DMS 273 (cell line): ENCODE data around the gene ZWILCH.

Experiments used
- DNase-seq: peaks from one replicate; lab custom pipeline; 2025; ENCODE audit not compliant: unreplicated experiment; lab: John Stamatoyannopoulos, UW

The ZWILCH gene

DNA sequence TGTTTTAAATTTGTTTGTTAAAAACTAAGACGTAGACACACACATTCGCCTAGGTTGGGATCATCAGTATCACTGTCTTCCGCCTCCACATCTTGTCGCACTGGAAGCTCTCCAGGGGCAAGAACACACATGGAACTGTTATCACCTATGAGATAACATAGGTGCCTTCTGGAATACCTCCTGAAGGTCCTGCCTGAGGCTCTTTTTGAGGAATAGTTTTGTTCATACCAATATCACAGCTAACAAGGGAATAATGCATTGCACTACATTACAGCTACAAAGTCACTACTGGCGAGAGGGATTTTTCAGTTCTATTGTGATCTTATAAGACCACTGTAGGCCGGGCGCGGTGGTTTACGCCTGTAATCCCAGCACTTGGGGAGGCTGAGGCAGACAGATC, 29.9 kb downstream of the ZWILCH start:
- DNase-seq: no peak

GRCh38 chr15:66542896-66543295, 37.8 kb downstream of the ZWILCH start:
- no peak for DNase-seq

DNA sequence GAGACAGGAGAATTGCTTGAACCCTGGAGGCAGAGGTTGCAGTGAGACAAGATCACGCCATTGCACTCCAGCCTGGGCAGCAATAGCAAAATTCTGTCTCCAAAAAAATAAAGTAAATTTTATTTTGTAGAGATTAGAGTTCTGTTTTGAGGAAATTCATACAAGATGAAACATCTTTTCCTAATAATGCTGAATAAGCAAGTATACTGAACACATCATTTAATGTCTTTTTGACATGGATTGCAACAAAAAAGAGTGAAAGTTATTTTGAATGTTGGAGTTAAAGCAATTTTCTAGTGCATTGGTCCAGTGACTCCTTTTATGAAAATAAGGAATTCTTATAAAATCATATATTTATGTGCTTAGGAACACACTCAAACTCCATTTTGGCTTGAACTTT, 40.1 kb downstream of the ZWILCH start:
- DNase-seq: no peak

DNA sequence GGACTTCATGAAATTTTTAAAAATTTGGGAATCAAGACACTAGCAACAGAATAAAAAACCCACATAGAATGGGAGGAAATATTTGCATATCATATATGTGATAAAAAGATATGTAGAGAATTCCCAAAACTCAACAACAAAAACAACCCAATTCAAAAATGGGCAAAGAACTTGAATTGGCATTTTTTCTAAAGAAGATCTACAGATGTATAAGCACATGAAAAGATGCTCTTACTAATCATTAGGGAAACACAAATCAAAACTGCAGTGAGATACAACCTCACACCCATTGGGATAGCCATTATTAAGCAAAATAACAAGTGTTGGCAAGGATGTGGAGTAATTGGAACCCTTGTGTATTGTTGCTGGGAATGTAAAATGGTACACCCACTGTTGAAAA, 50.6 kb downstream of the ZWILCH start:
- DNase-seq: no peak

GRCh38 chr15:66558271-66558670, 53.1 kb downstream of the ZWILCH start:
- no peak for DNase-seq

DNA sequence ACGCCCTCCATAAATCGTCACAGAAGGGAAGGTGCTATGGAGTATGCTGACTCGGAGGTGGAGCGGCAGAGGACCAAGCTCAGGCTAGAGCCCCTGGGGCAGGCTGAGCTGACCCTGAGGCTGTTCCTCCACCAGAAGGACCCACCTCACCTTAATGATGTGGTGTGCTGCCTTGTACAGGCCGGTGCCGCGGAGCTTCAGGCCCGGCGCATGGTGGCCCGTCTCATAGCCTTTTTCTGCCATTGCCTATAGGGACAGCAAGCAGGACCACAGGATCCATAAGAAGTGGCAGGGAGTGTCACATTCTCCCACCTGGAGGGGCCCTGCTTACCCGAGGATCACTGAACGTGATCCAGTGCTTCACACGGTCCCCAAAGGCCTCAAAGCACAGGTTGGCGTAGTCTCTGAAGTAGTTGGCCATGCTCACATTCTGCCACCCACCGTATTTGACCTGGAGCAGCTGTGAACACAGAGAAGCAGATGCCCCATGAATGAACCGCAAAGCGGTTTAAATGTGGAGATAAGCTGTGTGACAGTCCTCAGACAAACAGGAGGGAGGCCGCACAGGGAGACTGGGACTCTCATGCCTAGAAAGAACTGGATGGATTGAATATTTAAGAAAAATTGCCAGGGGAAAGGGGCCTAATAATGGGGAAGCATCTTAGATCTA, 55.9 kb downstream of the ZWILCH start:
- no peak for DNase-seq

- no peak for DNase-seq
These were observed 58.0 kb downstream of the ZWILCH start for GRCh38 chr15:66563126-66563525.

GRCh38 chr15:66563566-66564110, 58.5 kb downstream of the ZWILCH start:
- DNase-seq: no peak

- DNase-seq: no peak
These were observed 59.3 kb downstream of the ZWILCH start for GRCh38 chr15:66564136-66565041.

- DNase-seq: no peak
These were observed 60.1 kb downstream of the ZWILCH start for GRCh38 chr15:66565141-66565641.

DNA sequence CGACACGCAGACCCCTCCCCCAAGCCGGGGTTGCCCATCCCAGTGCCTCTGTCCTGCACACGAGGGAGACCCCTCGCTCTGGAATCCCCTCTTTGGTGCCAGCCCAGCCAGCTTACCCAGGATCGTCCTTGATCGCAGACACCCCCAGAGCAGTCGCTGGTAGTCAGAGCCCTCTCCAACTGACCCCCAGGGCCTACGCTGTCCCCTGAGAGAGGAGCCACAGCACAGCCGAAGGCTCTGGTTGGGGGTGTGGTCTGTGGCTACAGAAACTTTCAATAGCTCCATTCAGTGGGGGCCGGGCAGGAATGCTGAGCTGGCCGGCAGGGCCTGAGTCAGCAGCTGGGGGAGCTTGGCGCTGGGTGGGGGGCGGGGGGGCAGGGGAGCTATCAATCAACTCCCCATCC, 60.6 kb downstream of the ZWILCH start, which contains the start of gene LCTL:
TSS of gene LCTL (minus strand) at position 258 of the 404 bp plus-strand sequence. CDS start 633 bp downstream, outside the sequence.
- no peak for DNase-seq

- DNase-seq: peak; percentile 84
These were observed 61.9 kb downstream of the ZWILCH start for GRCh38 chr15:66566963-66567531.

- no peak for DNase-seq
These were observed 62.8 kb downstream of the ZWILCH start for GRCh38 chr15:66567897-66568296.

GRCh38 chr15:66569461-66570137, 64.5 kb downstream of the ZWILCH start:
- no peak for DNase-seq

DNA sequence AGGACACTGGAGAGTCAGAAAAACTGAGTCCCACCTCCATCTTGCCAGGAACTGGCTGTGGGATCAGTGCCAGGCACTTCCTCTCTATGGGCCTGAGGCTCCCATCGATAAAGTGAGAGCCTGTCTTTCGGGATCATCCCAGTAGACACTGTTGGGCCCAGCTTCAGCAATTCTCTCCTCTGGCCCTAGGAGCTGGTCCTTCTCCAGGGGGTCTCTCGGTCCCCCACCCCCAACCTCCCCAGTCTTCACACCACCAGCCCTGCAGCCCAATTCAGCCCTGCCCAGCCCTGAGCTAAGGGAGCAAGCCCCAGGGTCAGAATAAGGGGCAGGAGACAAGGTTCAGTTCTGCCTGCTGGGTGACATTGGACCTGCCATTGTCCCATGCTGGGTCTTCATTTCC, 65.2 kb downstream of the ZWILCH start:
- no peak for DNase-seq

DNA sequence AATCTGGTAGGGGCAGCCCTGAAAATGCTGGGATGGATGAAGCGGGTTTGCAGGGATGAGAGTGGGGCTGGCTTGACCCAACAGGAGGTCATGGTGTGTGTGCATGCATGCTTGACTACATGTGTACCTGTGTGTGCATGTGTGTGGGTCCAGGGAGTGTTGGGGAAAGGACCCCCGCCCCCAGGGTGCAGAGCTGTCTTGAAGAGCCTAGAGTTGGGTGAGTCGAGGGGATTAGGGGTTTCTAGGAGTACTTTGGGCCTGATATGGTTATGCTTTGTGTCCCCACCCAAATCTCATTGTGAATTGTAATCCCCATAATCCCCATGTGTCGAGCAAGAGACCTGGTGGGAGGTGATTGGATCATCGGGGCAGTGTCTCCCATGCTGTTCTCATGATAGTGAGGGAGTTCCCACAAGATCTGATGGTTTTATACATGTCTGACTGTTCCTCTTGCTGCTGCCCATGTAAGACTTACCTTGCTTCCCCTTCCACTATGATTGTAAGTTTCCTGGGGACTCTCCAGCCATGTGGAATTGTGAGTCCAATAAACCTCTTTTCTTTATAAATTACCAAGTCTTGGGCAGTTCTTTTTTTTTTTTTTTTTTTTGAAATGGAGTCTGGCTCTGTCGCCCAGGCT, 65.8 kb downstream of the ZWILCH start:
- no peak for DNase-seq

DNA sequence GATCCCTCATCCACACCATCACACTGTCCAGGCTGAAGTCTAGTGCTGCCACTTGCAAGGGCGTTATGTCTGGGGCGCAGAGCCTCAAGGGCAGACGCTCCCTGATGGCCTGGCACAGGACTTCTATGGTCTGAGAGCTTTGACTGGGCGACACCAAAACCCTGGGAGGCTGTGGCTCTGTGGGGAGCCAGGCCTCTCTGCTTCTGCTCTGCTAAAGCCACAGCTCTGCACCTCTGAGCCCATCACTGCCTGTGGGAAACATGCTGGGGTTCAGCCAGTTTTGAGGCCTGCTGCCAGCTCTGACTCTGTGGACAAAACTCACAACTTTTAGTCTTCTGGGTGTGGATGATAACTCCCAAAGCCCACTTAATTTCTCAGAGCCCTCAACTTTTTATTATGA, 67.0 kb downstream of the ZWILCH start:
- DNase-seq: no peak

DNA sequence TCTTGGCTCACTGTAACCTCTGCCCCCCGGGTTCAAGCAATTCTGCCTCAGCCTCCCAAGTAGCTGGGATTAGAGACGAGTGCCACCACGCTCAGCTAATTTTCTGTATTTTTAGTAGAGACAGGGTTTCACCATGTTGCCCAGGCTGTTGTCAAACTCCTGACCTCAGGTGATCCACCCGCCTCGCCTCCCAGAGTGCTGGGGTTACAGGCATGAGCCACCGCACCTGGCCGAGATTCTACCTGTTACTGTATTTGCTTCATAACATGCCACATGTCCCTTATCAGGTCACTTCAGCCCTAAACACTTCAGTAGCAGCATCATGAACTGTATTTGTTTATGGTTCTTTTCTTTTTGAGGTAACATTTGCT, 68.2 kb downstream of the ZWILCH start:
- DNase-seq: no peak

DNA sequence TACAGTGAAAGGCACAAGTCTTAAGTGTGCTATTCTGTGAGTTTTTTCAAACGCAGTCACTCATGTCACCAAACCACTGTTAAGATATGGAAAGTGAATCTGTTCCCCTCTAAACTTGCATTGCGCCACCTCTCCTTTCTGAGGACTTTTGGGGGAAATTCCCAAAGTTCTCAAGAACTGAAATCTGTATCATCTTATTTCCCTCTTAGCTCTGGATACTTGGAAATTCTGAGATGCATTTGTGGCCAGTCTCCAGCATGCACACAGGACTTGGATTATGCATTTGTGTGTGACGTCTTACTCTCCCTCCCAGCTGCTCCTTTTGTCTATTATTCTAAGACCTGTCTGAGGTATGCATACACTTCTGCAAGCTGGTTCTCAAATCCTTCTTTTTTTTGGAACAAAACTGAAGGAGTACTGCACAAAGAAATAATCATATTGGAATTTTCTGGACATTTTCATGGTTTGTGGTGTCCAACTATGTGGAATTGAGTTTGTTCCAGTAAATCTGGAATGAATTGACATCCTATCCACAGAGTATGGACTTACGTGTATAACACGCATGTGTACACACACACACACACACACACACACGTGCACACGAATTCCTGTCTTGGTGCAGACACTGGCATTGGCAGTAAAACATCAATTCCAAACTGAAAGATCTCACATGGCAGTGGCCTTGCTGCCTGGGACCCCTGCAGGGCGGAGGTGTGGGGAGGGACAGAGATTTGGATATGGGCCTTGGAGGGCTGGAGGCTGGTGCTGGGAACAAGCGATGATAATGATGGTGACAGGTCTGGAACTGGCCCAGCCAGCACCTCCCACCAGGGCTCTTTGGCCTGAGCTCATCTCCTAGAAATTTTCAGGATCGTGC, 68.8 kb downstream of the ZWILCH start:
- no peak for DNase-seq

DNA sequence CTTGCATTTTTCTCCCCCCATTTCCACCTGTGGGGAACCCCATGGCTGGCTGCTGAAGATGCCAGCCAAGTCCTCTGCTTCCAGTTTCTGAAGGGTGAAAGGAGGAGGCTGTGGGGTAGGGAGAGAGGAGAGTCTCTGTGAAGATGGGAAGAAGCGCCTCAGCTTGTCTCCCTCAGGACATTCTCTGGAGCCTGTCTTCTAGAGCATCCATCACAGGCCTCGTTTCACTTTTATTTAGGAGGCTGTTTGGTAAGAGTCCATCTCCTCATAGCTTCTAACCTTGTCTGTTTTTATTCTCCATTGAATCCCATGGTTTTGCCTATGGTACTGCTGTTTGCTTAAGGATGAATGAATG, 69.4 kb downstream of the ZWILCH start:
- DNase-seq: no peak
